HCT116 (cell line): ENCODE data around the gene COL15A1. TPM values are rescaled to one million over a fixed set of nuclear protein-coding genes. Genes with fewer than 3 reads are reported as not detected.

ENCODE experiments used
- ATAC-seq: fragments of 200-7000 bp; cut with Tn5 transposase; 2 replicates; pipeline ENCODE4 v1.9.1; 2020; ENCODE audit warnings: mild to moderate bottlenecking, moderate library complexity
- BruUV-seq: library from RNA; stranded (reverse); fragments of 400-500 nt; replicated peaks from 2 replicates; lab custom pipeline; 2021; lab: Mats Ljungman, UMichigan
- CTCF ChIA-PET: fragments of 300-600 bp; sonication (Branson Sonifier 250); formaldehyde crosslinking; loops from one replicate; lab custom pipeline; 2021; ENCODE audit warnings: antibody characterized with exemption; lab: Charles Lee
- POLR2A ChIA-PET: fragments of 300-600, 350-600 bp; sonication (Branson Sonifier 250); formaldehyde crosslinking; loops from one replicate; lab custom pipeline; 2021; ENCODE audit warnings: antibody characterized with exemption; lab: Charles Lee
- RAD21 ChIA-PET, 2 experiments: fragments of 300-600 bp; sonication (Branson Sonifier 250); formaldehyde crosslinking; loops; one replicate each; lab custom pipeline; 2023; ENCODE audit warnings: low total read pairs in 2 of 2; ENCODE audit not compliant: uncharacterized antibody in 2 of 2, unreplicated experiment in 2 of 2, low non-redundant PET in 1 of 2; lab: Charles Lee
- DNase-seq: peaks from one replicate; pipeline ENCODE4 v3.0.0-alpha.2; 2010; ENCODE audit warnings: low read depth, low spot score
- H2AFZ ChIP-seq: fragments of 200-600 bp; shearing (Covaris generic), sonication (generic); 2 replicates; pipeline ENCODE4 v1.6.1; 2017; ENCODE audit warnings: low read depth, mixed run types, mixed read lengths, antibody characterized with exemption, low read length; ENCODE audit not compliant: poor library complexity, severe bottlenecking
- H3K27ac ChIP-seq: 2 replicates; pipeline ENCODE4 v1.5.1; 2012; ENCODE audit warnings: low read depth, low read length
- H3K27me3 ChIP-seq: fragments of 200-600 bp; sonication (generic); 2 replicates; pipeline ENCODE4 v1.6.1; 2016; ENCODE audit warnings: mixed run types, low read length, mixed read lengths; ENCODE audit not compliant: insufficient read depth
- H3K36me3 ChIP-seq, 2 experiments: fragments of 200-500 bp in 1 of 2; fragments of 200-600 bp in 1 of 2; sonication (Bioruptor generic) in 1 of 2; sonication (generic) in 1 of 2; 2 replicates each; pipeline versions ENCODE4 v1.5.1 to v1.6.1; 2014 to 2016; ENCODE audit warnings: low read length in 2 of 2, inconsistent platforms in 1 of 2, mixed read lengths in 1 of 2, mixed run types in 1 of 2; ENCODE audit not compliant: insufficient read depth in 2 of 2, control insufficient read depth in 1 of 2
- H3K4me1 ChIP-seq, 2 experiments: fragments of 200-600 bp in 1 of 2; sonication (generic) in 1 of 2; 2 replicates each; pipeline versions ENCODE4 v1.5.1 to v1.6.1; 2012 to 2017; ENCODE audit warnings: low read length in 2 of 2, inconsistent platforms in 1 of 2, mild to moderate bottlenecking in 1 of 2, mixed read lengths in 1 of 2, mixed run types in 1 of 2, moderate library complexity in 1 of 2; ENCODE audit not compliant: insufficient read depth in 2 of 2, control insufficient read depth in 1 of 2
- H3K4me2 ChIP-seq: fragments of 200-600 bp; sonication (generic); 2 replicates; pipeline ENCODE4 v1.6.1; 2017; ENCODE audit warnings: mixed run types, low read length, mixed read lengths
- H3K4me3 ChIP-seq, 2 experiments: fragments of 200-600 bp in 1 of 2; sonication (generic) in 1 of 2; replicated peaks in 1 of 2; 2 replicates each; pipeline ENCODE4 v1.5.1; 2011 to 2016; ENCODE audit warnings: low read length in 2 of 2, control low read depth in 1 of 2, low read depth in 1 of 2, mild to moderate bottlenecking in 1 of 2, mixed read lengths in 1 of 2, mixed run types in 1 of 2
- H3K79me2 ChIP-seq: fragments of 200-600 bp; sonication (generic); 2 replicates; pipeline ENCODE4 v1.6.1; 2017; ENCODE audit warnings: mild to moderate bottlenecking, mixed run types, low read length, moderate library complexity, mixed read lengths; ENCODE audit not compliant: insufficient read depth
- H3K9ac ChIP-seq: fragments of 200-600 bp; sonication (generic); 2 replicates; pipeline ENCODE4 v1.6.1; 2016; ENCODE audit warnings: low read length, mixed read lengths
- H3K9me2 ChIP-seq: fragments of 200-600 bp; sonication (generic), shearing (Covaris generic); 2 replicates; pipeline ENCODE4 v1.6.1; 2017; ENCODE audit warnings: mixed run types, mild to moderate bottlenecking, moderate library complexity; ENCODE audit not compliant: insufficient read depth
- H3K9me3 ChIP-seq, 2 experiments: fragments of 200-500 bp in 1 of 2; fragments of 200-600 bp in 1 of 2; sonication (Bioruptor generic) in 1 of 2; sonication (generic) in 1 of 2; 2 replicates each; pipeline ENCODE4 v1.6.1; 2014 to 2017; ENCODE audit warnings: low read length in 2 of 2, mixed read lengths in 2 of 2, inconsistent platforms in 1 of 2, low read depth in 1 of 2, mild to moderate bottlenecking in 1 of 2, mixed run types in 1 of 2, moderate library complexity in 1 of 2; ENCODE audit not compliant: control insufficient read depth in 1 of 2, insufficient read depth in 1 of 2
- H4K20me1 ChIP-seq: fragments of 200-600 bp; sonication (generic), shearing (Covaris generic); 2 replicates; pipeline ENCODE4 v1.6.1; 2017; ENCODE audit warnings: mixed run types, mild to moderate bottlenecking, moderate library complexity; ENCODE audit not compliant: insufficient read depth
- CEBPB ChIP-seq: IDR thresholded peaks from 2 replicates; pipeline ENCODE4 v1.6.1; 2012; ENCODE audit warnings: low read depth
- ELF1 ChIP-seq: IDR thresholded peaks from 2 replicates; pipeline ENCODE4 v1.6.1; 2012; ENCODE audit warnings: low read depth, borderline replicate concordance
- EZH2 ChIP-seq: fragments of 200-600 bp; sonication (generic); IDR thresholded peaks from 2 replicates; pipeline ENCODE4 v1.6.1; 2017; ENCODE audit warnings: antibody characterized with exemption, mixed run types
- EZH2phosphoT487 ChIP-seq: fragments of 200-600 bp; IDR thresholded peaks from 2 replicates; pipeline ENCODE4 v1.6.1; 2018; ENCODE audit warnings: antibody characterized with exemption, borderline replicate concordance
- JUND ChIP-seq: IDR thresholded peaks from 2 replicates; pipeline ENCODE4 v1.6.1; 2012
- POLR2A ChIP-seq: IDR thresholded peaks from 2 replicates; pipeline ENCODE4 v1.7.0; 2011; ENCODE audit warnings: borderline replicate concordance; ENCODE audit not compliant: insufficient read depth, insufficient read length; ENCODE audit errors: extremely low read depth
- POLR2AphosphoS5 ChIP-seq: IDR thresholded peaks from 2 replicates; pipeline ENCODE4 v1.6.1; 2011; ENCODE audit warnings: mild to moderate bottlenecking, low read depth, low read length, moderate library complexity
- SIN3A ChIP-seq: IDR thresholded peaks from 2 replicates; pipeline ENCODE4 v1.6.1; 2012; ENCODE audit warnings: low read depth
- SP1 ChIP-seq: IDR thresholded peaks from 2 replicates; pipeline ENCODE4 v1.6.1; 2012; ENCODE audit warnings: low read depth
- SRF ChIP-seq: IDR thresholded peaks from 2 replicates; pipeline ENCODE4 v1.6.1; 2012; ENCODE audit warnings: low read depth
- YY1 ChIP-seq: IDR thresholded peaks from 2 replicates; pipeline ENCODE4 v1.6.1; 2011; ENCODE audit warnings: low read length, low read depth, moderate library complexity, mild to moderate bottlenecking; ENCODE audit not compliant: insufficient replicate concordance; ENCODE audit errors: extremely low read depth
- ZNF274 ChIP-seq: fragments of 200-500 bp; sonication (Bioruptor generic); IDR thresholded peaks from 2 replicates; pipeline ENCODE4 v1.6.1; 2014; ENCODE audit warnings: mild to moderate bottlenecking, low read depth, low read length, inconsistent platforms
- intact Hi-C: fragments of 100-400 bp; cut with micrococcal nuclease; formaldehyde crosslinking; loops from 2 replicates; pipeline ENCODE4 v1.10.0; 2022
- total RNA-seq: library from RNA; stranded (reverse); gene quantifications from one replicate; pipeline ENCODE4 v1.2.1, GENCODE V29; 2021; ENCODE audit not compliant: unreplicated experiment
- TF ChIP-seq, protein P1 (sequence below): IDR thresholded peaks from 2 replicates; pipeline ENCODE4 v1.6.1; 2012
- TF ChIP-seq, protein P2 (sequence below): IDR thresholded peaks from 2 replicates; pipeline ENCODE4 v1.6.1; 2012
- TF ChIP-seq, protein P3 (sequence below), 3 experiments: fragments of 200-600 bp in 1 of 3; sonication (generic) in 1 of 3; IDR thresholded peaks in 2 of 3; conservative IDR thresholded peaks in 1 of 3; 2 replicates each; pipeline ENCODE4 v1.5.1; 2012 to 2017; ENCODE audit warnings: low read depth in 2 of 3, low read length in 2 of 3, antibody characterized with exemption in 1 of 3, borderline replicate concordance in 1 of 3, control low read depth in 1 of 3, mild to moderate bottlenecking in 1 of 3, mixed read lengths in 1 of 3, mixed run types in 1 of 3, moderate library complexity in 1 of 3; ENCODE audit not compliant: insufficient read depth in 1 of 3

Gene COL15A1
- total RNA-seq, 1 experiment from 2014 or later: 0.15 TPM

DNA sequence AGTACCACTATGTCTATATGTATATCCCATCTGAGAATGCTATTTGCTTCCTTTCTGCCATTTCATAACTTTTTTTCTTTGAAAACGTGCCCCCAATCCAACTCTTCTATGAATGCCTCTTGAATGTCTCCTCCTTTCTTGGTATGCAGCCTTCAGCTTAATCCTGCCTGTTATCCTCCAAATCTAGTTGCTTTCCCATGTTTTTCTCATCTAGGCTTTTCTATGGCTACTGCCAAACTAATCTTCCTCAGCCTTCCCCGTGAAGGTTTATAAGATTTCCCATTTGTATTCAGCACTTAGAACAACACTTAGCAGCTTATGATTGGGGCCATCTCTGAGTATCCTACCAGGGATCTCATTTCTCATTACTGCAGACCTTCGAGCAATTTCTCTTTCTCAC lies 163.7 kb downstream of the COL15A1 start:
- ATAC-seq: no peak
- Histone ChIP-seq H3K9ac (no peak overlapping the region), H4K20me1 (no peaks in the 10 kb centered on the region), H3K9me3 (no peaks in the 10 kb centered on the region), H3K9me2 (no peaks in the 10 kb centered on the region), H3K36me3 (no peaks in the 10 kb centered on the region), H3K79me2 (0 out of 2 replicates have a peak, but pooled peaks cover 5% of the 10 kb centered on the region), H3K27ac (no peak overlapping the region), H3K4me1 (peaks cover 0 to 18% of the 10 kb centered on the region in 2 experiments; a peak in 3 of 4 replicates), H2AFZ (no peak overlapping the region), H3K4me2 (no peak overlapping the region), H3K27me3 (no peaks in the 10 kb centered on the region), H3K4me3 (no peak overlapping the region)
- BruUV-seq: no TSS peak
- intact Hi-C loops: no loop called here
- ChIA-PET RAD21 (no interaction called here), CTCF (no interaction called here), POLR2A (no interaction called here)
- TF ChIP-seq POLR2AphosphoS5 (no peak), SIN3A (no peak), YY1 (no peak)
- TF ChIP-seq, protein P1, sequence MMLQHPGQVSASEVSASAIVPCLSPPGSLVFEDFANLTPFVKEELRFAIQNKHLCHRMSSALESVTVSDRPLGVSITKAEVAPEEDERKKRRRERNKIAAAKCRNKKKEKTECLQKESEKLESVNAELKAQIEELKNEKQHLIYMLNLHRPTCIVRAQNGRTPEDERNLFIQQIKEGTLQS: no peak
- DNase-seq: no peak

DNA sequence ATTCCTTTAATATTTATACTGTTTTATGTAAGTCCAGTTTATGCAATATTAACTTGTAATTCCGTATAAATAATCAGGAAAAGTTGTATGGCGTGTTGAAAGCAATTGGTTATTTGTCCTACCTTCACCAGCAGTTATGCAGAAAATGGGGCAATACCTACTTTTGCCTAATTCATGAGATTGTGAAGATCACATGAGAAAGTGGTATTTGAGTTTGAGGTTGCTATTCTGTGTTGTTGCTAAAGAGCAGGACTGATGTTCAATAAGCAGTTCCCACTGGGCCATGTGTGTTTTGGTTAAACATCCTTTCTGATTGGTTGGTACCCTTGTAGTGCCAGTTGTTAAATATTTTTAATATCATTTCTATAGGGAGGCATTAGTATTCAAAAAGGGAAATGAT lies 164.4 kb downstream of the COL15A1 start:
- Histone ChIP-seq H3K4me2 (no peak overlapping the region), H2AFZ (no peak overlapping the region), H4K20me1 (no peaks in the 10 kb centered on the region), H3K4me1 (peaks cover 0 to 18% of the 10 kb centered on the region in 2 experiments; a peak in 3 of 4 replicates), H3K9ac (no peak overlapping the region), H3K36me3 (no peaks in the 10 kb centered on the region), H3K79me2 (0 out of 2 replicates have a peak, but pooled peaks cover 5% of the 10 kb centered on the region), H3K9me2 (no peaks in the 10 kb centered on the region), H3K27me3 (no peaks in the 10 kb centered on the region), H3K27ac (no peak overlapping the region), H3K4me3 (no peak overlapping the region), H3K9me3 (no peaks in the 10 kb centered on the region)
- CTCF ChIA-PET: no interaction called here
- RAD21 ChIA-PET: no interaction called here
- DNase-seq (no peak), ATAC-seq (no peak)
- POLR2A ChIA-PET: no interaction called here
- intact Hi-C loops: no loop called here
- TF ChIP-seq EZH2phosphoT487: no peak
- TF ChIP-seq, protein P2, sequence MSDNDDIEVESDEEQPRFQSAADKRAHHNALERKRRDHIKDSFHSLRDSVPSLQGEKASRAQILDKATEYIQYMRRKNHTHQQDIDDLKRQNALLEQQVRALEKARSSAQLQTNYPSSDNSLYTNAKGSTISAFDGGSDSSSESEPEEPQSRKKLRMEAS: no peak
- TF ChIP-seq YY1: no peak
- TF ChIP-seq CEBPB: no peak
- TF ChIP-seq JUND: no peak
- TF ChIP-seq, protein P3, sequence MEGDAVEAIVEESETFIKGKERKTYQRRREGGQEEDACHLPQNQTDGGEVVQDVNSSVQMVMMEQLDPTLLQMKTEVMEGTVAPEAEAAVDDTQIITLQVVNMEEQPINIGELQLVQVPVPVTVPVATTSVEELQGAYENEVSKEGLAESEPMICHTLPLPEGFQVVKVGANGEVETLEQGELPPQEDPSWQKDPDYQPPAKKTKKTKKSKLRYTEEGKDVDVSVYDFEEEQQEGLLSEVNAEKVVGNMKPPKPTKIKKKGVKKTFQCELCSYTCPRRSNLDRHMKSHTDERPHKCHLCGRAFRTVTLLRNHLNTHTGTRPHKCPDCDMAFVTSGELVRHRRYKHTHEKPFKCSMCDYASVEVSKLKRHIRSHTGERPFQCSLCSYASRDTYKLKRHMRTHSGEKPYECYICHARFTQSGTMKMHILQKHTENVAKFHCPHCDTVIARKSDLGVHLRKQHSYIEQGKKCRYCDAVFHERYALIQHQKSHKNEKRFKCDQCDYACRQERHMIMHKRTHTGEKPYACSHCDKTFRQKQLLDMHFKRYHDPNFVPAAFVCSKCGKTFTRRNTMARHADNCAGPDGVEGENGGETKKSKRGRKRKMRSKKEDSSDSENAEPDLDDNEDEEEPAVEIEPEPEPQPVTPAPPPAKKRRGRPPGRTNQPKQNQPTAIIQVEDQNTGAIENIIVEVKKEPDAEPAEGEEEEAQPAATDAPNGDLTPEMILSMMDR (IDR thresholded peaks at IDR 0.05 in 2 of 3, conservative IDR thresholded peaks at IDR 0.05 in 1 of 3; ENCODE audit: borderline replicate concordance in 1 of 3, insufficient read depth in 1 of 3, low read depth in 2 of 3, low read length in 2 of 3): no peak
- TF ChIP-seq SP1: no peak
- TF ChIP-seq POLR2A: no peak
- no peak for TF ChIP-seq ZNF274
- no peak for TF ChIP-seq ELF1
- TF ChIP-seq EZH2: no peak
- no peak for TF ChIP-seq SRF
- BruUV-seq: no TSS peak
